ENCODE results near the gene TPMT. TPM values are rescaled to one million over a fixed set of nuclear protein-coding genes. Genes with fewer than 3 reads are reported as not detected.

TPMT gene
- total and polyA plus RNA-seq, 11 donors = 7.1 to 22.5 (median 13.7) TPM

- ATAC-seq (no peak), DNase-seq (no peak)
- intact Hi-C loops (cut with DNase I) = loop anchor here in 1 of 10 donors (10.0 kb wide), 1 partner anchor 73 kb away; no protein-coding TSS in a partner anchor
- Histone ChIP-seq H3K4me3 (no peak overlapping the region), H3K4me1 (no peaks in the 10 kb centered on the region), H3K27ac (no peak overlapping the region), H3K27me3 (no peaks in the 10 kb centered on the region), H3K36me3 (no peaks in the 10 kb centered on the region), H3K9me3 (peaks cover 0 to 17% (median 0%) of the 10 kb centered on the region in 12 donors)
- WGBS, 4 donors = 67 to 79% (median 73%) methylated on average over 5 of the region's 5 CpGs
- TF ChIP-seq CTCF (IDR thresholded peaks at IDR 0.05) (no peak), POLR2A (IDR thresholded peaks at IDR 0.05) (no peak)
These were observed 67.3 kb downstream of the TPMT start for GRCh38 chr6:18087396-18088165.

- no peaks in the 10 kb centered on the region for H3K9me3 ChIP-seq
- no peak for TF ChIP-seq POLR2A (IDR thresholded peaks at IDR 0.05)
- no peak for TF ChIP-seq CTCF (IDR thresholded peaks at IDR 0.05)
- ATAC-seq (no peak), DNase-seq (no peak)
- no peak overlapping the region for H3K27ac ChIP-seq
- no peaks in the 10 kb centered on the region for H3K4me1 ChIP-seq
- H3K36me3 ChIP-seq = no peaks in the 10 kb centered on the region
- intact Hi-C loops (cut with DNase I) = loop anchor here in 1 of 10 donors (10.0 kb wide), 1 partner anchor 66 kb away; no protein-coding TSS in a partner anchor
- H3K4me3 ChIP-seq = no peak overlapping the region
- 77 to 83% (median 80%) methylated on average over 11 of the region's 11 CpGs for WGBS, 4 donors
- H3K27me3 ChIP-seq = no peaks in the 10 kb centered on the region
These were observed 73.7 kb downstream of the TPMT start for GRCh38 chr6:18081025-18081668.

GRCh38 chr6:18080544-18080943 lies 74.3 kb downstream of the TPMT start:
- WGBS, 4 donors = 83 to 94% (median 87%) methylated on average over 4 of the region's 4 CpGs
- Histone ChIP-seq H3K4me3 (no peak overlapping the region), H3K4me1 (no peaks in the 10 kb centered on the region), H3K27me3 (no peaks in the 10 kb centered on the region), H3K27ac (no peak overlapping the region), H3K9me3 (peaks cover 0 to 2% (median 0%) of the 10 kb centered on the region in 12 donors), H3K36me3 (no peaks in the 10 kb centered on the region)
- ATAC-seq = no peak
- DNase-seq = no peak
- TF ChIP-seq POLR2A (IDR thresholded peaks at IDR 0.05) = no peak
- TF ChIP-seq CTCF (IDR thresholded peaks at IDR 0.05) = no peak
- intact Hi-C loops (cut with DNase I) = loop anchor here in 1 of 10 donors (10.0 kb wide), 1 partner anchor 66 kb away; no protein-coding TSS in a partner anchor

GRCh38 chr6:18078866-18079265 lies 76.0 kb downstream of the TPMT start:
- no peaks in the 10 kb centered on the region for H3K4me1 ChIP-seq
- H3K9me3 ChIP-seq = peaks cover 0 to 14% (median 0%) of the 10 kb centered on the region in 12 donors
- ATAC-seq (no peak), DNase-seq (no peak)
- intact Hi-C loops (cut with DNase I) = no loop called here
- no peaks in the 10 kb centered on the region for H3K36me3 ChIP-seq
- H3K27ac ChIP-seq = no peak overlapping the region
- H3K4me3 ChIP-seq = no peak overlapping the region
- no peaks in the 10 kb centered on the region for H3K27me3 ChIP-seq
- 78 to 85% (median 80%) methylated on average over 3 of the region's 3 CpGs for WGBS, 4 donors
- TF ChIP-seq POLR2A (IDR thresholded peaks at IDR 0.05) (no peak), CTCF (IDR thresholded peaks at IDR 0.05) (no peak)
